GM18498 (cell line): ENCODE data around the gene RTCB.

Experiments
- ATAC-seq: cut with Tn5 transposase; IDR thresholded peaks from one replicate; pipeline ENCODE4 v1.9.1; 2021; ENCODE audit warnings: mild to moderate bottlenecking, moderate library complexity; ENCODE audit not compliant: unreplicated experiment

The RTCB gene

DNA sequence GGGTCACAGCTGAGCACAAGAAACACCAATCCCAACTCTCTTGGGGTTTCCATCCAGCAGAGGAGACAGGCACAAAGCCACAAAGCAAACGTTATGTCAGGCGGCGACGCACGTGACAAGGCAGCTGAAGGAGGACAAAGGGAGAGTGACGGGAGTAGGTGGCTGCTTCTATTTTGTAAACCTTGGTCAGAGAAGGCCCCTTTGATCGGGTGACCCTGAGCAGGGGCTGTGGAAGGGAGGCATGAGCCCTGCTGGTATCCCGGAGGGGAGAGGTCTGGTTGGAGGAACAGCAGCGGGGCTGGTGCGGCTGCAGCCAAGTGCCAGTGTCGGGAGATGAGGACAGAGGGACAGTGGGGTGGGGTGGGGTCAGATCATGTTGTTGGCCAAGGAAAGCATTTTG lies 71.6 kb downstream of the RTCB start:
- ATAC-seq: no peak

DNA sequence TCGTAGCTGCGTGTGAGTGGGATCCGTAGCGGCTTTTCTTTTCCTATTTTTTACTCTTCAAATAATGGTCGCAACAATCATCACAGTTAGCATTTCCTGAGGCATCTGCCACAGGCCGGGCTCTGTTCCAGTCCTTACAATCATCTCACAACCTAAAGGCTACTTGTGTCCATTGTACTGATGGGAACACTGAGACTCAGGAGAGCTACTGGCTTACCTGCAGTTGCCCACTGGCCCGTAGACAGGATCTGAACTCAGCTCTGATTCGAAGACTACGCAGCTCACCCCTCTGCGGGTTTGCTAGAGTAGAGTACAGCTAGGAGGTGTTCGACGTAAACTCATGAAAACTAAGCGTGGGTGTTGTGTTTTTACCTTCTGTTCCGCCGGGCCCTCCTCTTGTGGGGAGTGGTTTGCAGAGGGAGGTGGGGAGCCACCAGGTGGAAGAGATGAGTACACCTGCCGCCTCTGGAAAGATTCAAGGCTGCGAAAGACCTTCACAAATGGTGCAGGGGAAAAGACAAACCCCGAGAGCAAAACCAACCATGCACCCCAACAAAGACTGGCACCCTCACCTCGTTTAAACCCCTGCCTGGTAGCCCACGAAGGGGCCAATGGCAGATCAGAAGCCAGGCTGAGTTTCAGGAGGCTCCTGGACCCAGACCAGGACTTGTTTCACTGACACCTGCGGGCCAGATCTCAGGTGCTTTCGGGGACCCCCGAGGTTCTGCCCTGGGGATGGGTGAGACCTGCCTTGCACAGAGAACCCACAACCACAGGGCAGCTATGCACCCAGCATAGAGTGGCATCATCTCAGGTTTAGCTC lies 72.6 kb downstream of the RTCB start:
- no peak for ATAC-seq

- no peak for ATAC-seq
Observed at GRCh38 chr22:32338757-32339156, 73.3 kb downstream of the RTCB start.
